ENCODE data around the gene PIAS1. TPM values are rescaled to one million over a fixed set of nuclear protein-coding genes. Genes with fewer than 3 reads are reported as not detected.

The PIAS1 gene
- total RNA-seq, 1 donor from 2014 or later = 18.8 TPM

DNA sequence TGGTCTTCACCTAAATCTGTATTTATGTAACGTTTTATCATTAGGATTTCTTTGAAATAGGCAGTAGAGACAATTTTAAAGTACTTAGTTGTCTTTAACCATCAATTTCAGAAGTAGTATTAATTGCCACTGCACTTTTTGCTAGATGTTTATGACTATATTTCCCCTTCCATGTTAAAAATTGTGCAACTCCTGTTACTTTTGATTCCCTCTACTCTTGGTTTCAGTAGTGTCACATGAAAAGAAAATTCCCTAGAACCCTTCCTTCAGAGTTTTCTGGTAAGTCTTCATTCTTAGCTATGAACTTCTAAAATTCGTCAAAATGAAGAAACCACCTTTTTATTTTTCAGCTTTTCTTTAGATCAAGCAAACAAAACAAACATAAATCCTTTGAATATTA is 7.1 kb downstream of the PIAS1 start:
- DNase-seq (ENCODE audit: low spot score in 2 of 2) (no peak), FAIRE-seq (no peak)

DNA sequence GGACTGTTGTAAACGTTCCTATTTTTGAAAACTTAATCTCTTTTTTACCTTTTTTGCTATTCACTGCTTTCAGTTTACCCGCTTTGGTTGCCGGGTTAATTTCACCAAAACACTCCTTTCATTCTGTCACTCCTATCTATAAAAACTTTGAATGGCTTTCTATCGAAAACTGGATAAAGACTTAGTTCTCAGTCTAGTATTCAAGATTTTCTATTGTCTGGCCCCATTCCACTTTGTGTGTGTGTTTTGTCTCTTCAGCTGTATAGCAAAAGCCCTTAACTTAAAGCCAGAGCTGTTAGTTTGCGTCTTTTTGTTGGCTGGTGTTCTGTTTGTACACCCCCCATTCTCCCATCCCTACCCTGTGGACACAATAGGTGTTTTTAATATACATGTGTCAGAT is 7.5 kb downstream of the PIAS1 start:
- DNase-seq (ENCODE audit: low spot score in 2 of 2) (no peak), FAIRE-seq (no peak)

- no peak for FAIRE-seq
- DNase-seq (ENCODE audit: low spot score in 2 of 2) = no peak
Observed at GRCh38 chr15:68062214-68062613, 8.1 kb downstream of the PIAS1 start.

- DNase-seq (ENCODE audit: low spot score in 2 of 2) (no peak), FAIRE-seq (no peak)
Observed at GRCh38 chr15:68062946-68063465, 8.9 kb downstream of the PIAS1 start.

DNA sequence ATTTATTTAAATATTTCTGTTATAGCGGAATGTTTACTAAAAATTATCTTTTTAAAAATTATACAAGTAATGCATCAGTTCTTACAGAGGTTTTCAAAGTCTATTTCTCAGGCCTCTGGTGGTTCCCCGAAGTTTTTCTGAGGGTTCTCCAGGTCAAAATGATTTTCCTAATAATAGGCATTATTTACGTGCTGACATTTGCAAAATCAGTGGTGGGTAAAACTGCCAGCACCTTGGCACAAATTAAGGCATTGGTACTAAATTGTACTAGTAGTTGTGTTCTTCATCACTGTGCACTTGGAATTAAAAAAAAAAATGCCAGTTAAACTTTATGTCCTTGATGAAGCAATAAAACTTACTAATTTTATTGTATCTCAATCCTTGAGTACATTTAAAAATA is 9.5 kb downstream of the PIAS1 start:
- no peak for DNase-seq (ENCODE audit: low spot score in 2 of 2)

GRCh38 chr15:68073576-68074288 is 19.6 kb downstream of the PIAS1 start:
- DNase-seq (ENCODE audit: low spot score in 2 of 2) (no peak), FAIRE-seq (no peak)

More for the DNA sequence above, 9.5 kb downstream of the PIAS1 start:
- no peak for FAIRE-seq

- FAIRE-seq = no peak
- DNase-seq (ENCODE audit: low spot score in 2 of 2) = no peak
Observed at GRCh38 chr15:68075764-68076385, 21.8 kb downstream of the PIAS1 start.

GRCh38 chr15:68078365-68078764 is 24.2 kb downstream of the PIAS1 start:
- no peak for FAIRE-seq
- DNase-seq (ENCODE audit: low spot score in 2 of 2) = no peak

DNA sequence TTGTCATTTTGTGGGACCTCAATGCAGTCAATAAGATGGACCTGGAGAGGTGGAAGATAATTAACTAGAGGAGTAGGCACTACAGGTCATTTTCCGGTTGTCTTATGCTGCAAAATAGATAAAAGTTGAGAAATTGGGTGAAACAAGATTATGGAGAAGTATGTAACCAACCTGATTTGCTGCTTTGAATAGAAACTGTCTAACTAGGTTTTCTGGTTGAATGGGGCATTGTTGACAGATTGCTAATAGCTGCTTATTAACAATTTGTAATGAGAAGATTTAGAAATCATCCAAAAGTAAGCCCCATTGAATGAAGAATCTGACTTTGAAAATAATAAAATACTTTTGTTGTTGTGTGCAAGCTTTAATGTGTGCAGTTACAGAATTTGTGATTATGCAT is 26.2 kb downstream of the PIAS1 start:
- no peak for FAIRE-seq
- no peak for DNase-seq (ENCODE audit: low spot score in 2 of 2)

GRCh38 chr15:68080783-68081182 is 26.7 kb downstream of the PIAS1 start:
- DNase-seq (ENCODE audit: low spot score in 2 of 2) = no peak

DNA sequence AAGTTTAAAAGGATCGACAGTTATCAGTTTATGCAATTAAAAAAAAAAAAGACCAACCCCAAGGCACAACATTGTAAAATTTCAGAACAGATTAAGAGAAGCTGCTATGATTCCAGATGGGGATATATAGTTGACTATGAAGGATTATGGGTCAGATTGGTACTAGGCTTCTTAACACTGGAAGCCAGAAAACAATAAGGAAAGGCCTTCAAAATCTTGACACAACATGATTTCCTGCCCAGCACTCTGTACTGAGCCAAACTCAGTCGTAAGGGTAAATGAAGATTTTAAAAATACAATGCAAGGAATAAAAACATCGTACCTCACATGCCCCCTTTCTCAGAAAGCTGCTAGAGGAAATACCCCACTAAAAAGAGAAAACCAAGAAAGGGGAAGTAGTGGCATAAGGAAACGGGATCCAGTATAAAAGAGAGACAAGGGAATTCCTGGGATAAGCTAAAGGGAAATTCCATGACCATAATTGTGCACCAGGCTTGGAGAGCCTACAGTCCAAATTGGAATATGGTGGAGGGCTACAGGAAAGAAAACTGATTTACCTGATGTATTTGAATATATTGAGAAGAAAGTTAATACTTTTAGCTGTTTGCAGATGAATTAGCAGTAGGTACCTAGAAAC is 27.9 kb downstream of the PIAS1 start:
- DNase-seq (ENCODE audit: low spot score in 2 of 2) (no peak), FAIRE-seq (no peak)

More at GRCh38 chr15:68080783-68081182, 26.7 kb downstream of the PIAS1 start:
- no peak for FAIRE-seq

DNA sequence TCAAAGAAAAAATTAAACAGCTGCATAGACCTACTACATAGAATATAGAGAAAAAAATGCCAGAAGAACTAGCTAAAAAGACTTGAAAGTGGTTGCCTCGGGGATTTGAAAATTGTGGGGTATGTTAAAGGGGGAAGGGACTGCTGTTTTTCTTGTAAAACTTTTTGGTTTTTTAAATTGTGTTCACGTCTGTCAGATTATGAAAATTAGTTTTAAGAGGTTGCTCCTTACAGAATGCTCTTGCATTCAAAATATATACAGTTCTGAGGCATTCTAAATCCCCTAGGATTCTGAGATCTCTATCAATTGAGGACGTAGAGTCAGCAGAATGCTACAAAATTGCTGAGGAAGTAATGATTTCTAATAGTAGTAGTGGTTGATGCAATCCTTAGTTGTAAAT is 28.6 kb downstream of the PIAS1 start:
- FAIRE-seq (no peak), DNase-seq (ENCODE audit: low spot score in 2 of 2) (no peak)

- DNase-seq (ENCODE audit: low spot score in 2 of 2) (no peak), FAIRE-seq (no peak)
Observed at GRCh38 chr15:68083463-68083862, 29.3 kb downstream of the PIAS1 start.

- no peak for FAIRE-seq
- DNase-seq (ENCODE audit: low spot score in 2 of 2) = no peak
Observed at GRCh38 chr15:68085052-68085451, 30.9 kb downstream of the PIAS1 start.

GRCh38 chr15:68091743-68092142 is 37.6 kb downstream of the PIAS1 start:
- no peak for DNase-seq (ENCODE audit: low spot score in 2 of 2)
- FAIRE-seq = no peak

DNA sequence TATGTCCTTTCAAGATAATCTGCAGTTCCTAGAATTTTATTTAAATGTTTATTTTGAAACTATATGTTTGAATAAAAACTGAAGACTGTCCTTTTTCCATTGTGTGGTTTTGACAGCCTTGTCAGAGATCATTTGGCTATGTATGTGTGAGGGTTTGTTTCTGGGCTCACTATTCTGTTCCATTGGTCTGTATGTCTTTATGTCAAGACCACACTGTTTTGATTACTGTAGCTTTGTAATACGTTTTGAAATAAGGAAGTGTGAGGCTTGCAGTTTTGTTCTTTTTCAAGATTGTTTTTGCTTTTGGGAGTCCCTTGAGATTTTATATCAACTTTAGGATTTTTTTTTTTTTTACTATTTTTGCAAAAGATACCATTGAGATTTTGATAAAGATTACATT is 42.0 kb downstream of the PIAS1 start:
- no peak for FAIRE-seq
- no peak for DNase-seq (ENCODE audit: low spot score in 2 of 2)

DNA sequence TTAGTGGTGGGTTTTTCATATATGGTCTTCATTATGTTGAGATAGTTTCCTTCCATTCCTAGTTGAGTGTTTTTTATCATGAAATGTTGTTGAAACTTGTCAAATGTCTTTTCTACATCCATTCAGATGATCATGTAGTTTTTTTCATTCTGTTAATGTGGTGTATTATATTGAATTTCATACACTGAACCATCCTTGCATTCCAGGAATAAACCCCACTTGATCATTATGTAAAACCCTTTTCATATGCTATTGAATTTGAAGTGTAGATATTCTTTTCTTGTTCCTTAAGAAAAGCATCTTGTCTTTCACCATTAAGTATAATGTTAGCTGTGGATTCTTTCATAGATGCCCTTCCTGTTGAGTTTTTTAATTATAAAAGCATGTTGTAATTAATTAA is 42.9 kb downstream of the PIAS1 start:
- DNase-seq (ENCODE audit: low spot score in 2 of 2) (no peak), FAIRE-seq (no peak)

- FAIRE-seq (no peak), DNase-seq (ENCODE audit: low spot score in 2 of 2) (no peak)
Observed at GRCh38 chr15:68098465-68098864, 44.4 kb downstream of the PIAS1 start.

GRCh38 chr15:68100194-68100593 is 46.1 kb downstream of the PIAS1 start:
- FAIRE-seq = no peak
- no peak for DNase-seq (ENCODE audit: low spot score in 2 of 2)

- no peak for FAIRE-seq
- no peak for DNase-seq (ENCODE audit: low spot score in 2 of 2)
Observed at GRCh38 chr15:68103603-68104002, 49.5 kb downstream of the PIAS1 start.

GRCh38 chr15:68106656-68107055 is 52.5 kb downstream of the PIAS1 start:
- no peak for FAIRE-seq
- no peak for DNase-seq (ENCODE audit: low spot score in 2 of 2)

DNA sequence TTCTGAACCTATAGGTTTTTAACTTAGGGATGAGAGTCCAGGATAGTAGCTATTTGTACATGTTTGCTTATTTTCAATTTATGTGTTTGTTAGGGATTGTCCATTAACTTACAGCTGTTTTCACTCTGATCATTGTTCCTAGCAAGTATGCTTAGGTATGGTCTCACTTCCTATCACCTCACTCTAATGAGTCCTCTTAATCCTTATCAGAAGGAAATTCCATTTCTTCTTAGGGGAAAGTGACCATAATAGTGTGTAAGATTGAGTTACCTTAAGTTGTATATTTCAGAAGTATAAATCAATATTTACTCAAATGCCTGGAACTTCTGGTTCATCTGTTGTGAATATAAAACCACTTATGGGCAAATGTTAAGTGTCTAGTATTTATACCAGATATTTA is 53.0 kb downstream of the PIAS1 start:
- no peak for FAIRE-seq
- DNase-seq (ENCODE audit: low spot score in 2 of 2) = no peak
